ENCODE measurements around the gene PAX8.
A peak's percentile ranks its signal among the peaks of the same experiment; 100 is the strongest.

PAX8 gene

DNA sequence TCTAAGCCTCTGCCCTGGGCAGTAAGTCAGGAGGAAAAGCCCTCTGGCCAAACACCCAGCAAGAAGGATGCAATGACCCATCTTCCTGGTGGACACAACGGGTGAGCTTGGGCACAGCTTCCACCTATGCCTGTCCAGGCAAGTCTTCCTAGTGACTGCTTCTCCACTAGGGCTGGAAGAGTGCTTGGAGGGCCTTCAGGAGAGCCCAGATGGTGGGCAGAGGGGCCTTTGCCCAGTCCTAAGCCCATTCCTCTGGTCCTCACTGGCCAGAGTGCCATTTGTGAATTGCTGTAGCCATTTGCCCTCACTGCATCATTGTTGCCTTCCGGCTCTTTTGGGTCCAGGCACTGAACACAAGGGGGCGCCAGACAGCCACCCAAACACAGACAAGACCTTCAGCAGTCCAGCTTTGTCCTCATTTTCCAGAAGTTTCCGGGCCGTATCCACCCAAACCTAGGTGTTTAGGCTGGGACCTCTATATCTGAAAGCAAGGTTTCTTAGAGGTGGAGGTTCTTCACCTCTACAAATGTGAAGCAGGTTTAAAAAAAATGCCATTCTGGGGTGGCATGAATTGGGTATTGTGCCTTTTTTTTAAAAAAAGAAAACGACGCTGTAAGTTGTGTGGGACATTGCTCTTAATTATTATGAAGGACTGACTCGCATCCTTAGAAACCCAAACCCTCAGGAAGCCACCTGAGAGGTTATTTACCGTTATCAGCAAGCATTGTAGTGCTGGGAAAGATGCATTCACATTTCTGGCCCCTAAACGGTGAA lies 29.5 kb downstream of the PAX8 start:
- no peak for TF ChIP-seq TAF1 (IDR thresholded peaks at IDR 0.05; ENCODE audit: low read depth)
- peak; percentile 72 for TF ChIP-seq RAD21 (IDR thresholded peaks at IDR 0.05; ENCODE audit: low read depth)
- TF ChIP-seq ZBTB7A (IDR thresholded peaks at IDR 0.05; ENCODE audit: low read depth): no peak
- TF ChIP-seq FOXM1 (IDR thresholded peaks at IDR 0.05; ENCODE audit: borderline replicate concordance, low read depth): no peak

GRCh38 chr2:113246606-113247005 lies 32.1 kb downstream of the PAX8 start:
- no peak for TF ChIP-seq TCF12 (IDR thresholded peaks at IDR 0.05; ENCODE audit: low read depth)
- no peak for TF ChIP-seq RAD21 (IDR thresholded peaks at IDR 0.05; ENCODE audit: low read depth)
- no peak for TF ChIP-seq CEBPB (IDR thresholded peaks at IDR 0.05)
- no peak for TF ChIP-seq CREB1 (IDR thresholded peaks at IDR 0.05; ENCODE audit: low read depth)
- TF ChIP-seq FOXM1 (IDR thresholded peaks at IDR 0.05; ENCODE audit: borderline replicate concordance, low read depth): no peak
- no peak for TF ChIP-seq NFIC (IDR thresholded peaks at IDR 0.05)
- no peak for TF ChIP-seq TEAD4 (IDR thresholded peaks at IDR 0.05)
- TF ChIP-seq, protein P1, sequence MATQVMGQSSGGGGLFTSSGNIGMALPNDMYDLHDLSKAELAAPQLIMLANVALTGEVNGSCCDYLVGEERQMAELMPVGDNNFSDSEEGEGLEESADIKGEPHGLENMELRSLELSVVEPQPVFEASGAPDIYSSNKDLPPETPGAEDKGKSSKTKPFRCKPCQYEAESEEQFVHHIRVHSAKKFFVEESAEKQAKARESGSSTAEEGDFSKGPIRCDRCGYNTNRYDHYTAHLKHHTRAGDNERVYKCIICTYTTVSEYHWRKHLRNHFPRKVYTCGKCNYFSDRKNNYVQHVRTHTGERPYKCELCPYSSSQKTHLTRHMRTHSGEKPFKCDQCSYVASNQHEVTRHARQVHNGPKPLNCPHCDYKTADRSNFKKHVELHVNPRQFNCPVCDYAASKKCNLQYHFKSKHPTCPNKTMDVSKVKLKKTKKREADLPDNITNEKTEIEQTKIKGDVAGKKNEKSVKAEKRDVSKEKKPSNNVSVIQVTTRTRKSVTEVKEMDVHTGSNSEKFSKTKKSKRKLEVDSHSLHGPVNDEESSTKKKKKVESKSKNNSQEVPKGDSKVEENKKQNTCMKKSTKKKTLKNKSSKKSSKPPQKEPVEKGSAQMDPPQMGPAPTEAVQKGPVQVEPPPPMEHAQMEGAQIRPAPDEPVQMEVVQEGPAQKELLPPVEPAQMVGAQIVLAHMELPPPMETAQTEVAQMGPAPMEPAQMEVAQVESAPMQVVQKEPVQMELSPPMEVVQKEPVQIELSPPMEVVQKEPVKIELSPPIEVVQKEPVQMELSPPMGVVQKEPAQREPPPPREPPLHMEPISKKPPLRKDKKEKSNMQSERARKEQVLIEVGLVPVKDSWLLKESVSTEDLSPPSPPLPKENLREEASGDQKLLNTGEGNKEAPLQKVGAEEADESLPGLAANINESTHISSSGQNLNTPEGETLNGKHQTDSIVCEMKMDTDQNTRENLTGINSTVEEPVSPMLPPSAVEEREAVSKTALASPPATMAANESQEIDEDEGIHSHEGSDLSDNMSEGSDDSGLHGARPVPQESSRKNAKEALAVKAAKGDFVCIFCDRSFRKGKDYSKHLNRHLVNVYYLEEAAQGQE (IDR thresholded peaks at IDR 0.05; ENCODE audit: low read depth): no peak
- TF ChIP-seq MAX (IDR thresholded peaks at IDR 0.05): no peak
- TF ChIP-seq USF1 (IDR thresholded peaks at IDR 0.05): no peak
- no peak for TF ChIP-seq YY1 (IDR thresholded peaks at IDR 0.05; ENCODE audit: low read depth)
- no peak for TF ChIP-seq ZBTB7A (IDR thresholded peaks at IDR 0.05; ENCODE audit: low read depth)
- no peak for TF ChIP-seq TAF1 (IDR thresholded peaks at IDR 0.05; ENCODE audit: low read depth)
- TF ChIP-seq EP300 (IDR thresholded peaks at IDR 0.05; ENCODE audit: borderline replicate concordance): no peak
- no peak for TF ChIP-seq EGR1 (IDR thresholded peaks at IDR 0.05)

DNA sequence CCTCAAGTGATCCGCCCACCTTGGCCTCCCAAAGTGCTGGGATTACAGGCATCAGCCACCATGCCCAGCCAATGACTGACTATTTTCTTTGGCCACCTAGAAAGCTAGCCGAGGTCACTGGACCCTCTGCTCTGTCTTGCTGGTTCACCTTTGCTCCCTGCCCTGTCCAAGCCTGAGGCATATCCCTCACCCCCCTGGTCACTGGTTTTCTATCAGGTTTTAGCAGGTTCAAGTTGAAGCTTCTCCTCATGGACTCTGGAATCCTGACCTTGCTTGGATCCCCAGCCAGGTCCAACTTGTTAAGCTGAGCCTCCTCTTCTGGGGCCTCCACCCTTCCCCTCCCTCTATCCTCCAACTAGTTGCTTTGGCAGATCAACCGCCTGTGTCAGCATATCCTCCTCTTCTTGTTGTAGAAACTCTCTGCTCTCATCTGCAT lies 33.4 kb downstream of the PAX8 start:
- TF ChIP-seq EGR1 (IDR thresholded peaks at IDR 0.05): no peak
- TF ChIP-seq CEBPB (IDR thresholded peaks at IDR 0.05): no peak
- no peak for TF ChIP-seq MAX (IDR thresholded peaks at IDR 0.05)
- no peak for TF ChIP-seq TAF1 (IDR thresholded peaks at IDR 0.05; ENCODE audit: low read depth)
- no peak for TF ChIP-seq EP300 (IDR thresholded peaks at IDR 0.05; ENCODE audit: borderline replicate concordance)
- no peak for TF ChIP-seq RAD21 (IDR thresholded peaks at IDR 0.05; ENCODE audit: low read depth)
- TF ChIP-seq, protein P1 (IDR thresholded peaks at IDR 0.05; ENCODE audit: low read depth): no peak
- TF ChIP-seq USF1 (IDR thresholded peaks at IDR 0.05): no peak
- no peak for TF ChIP-seq TEAD4 (IDR thresholded peaks at IDR 0.05)
- no peak for TF ChIP-seq NFIC (IDR thresholded peaks at IDR 0.05)
- TF ChIP-seq FOXM1 (IDR thresholded peaks at IDR 0.05; ENCODE audit: borderline replicate concordance, low read depth): no peak
- no peak for TF ChIP-seq CREB1 (IDR thresholded peaks at IDR 0.05; ENCODE audit: low read depth)
- no peak for TF ChIP-seq ZBTB7A (IDR thresholded peaks at IDR 0.05; ENCODE audit: low read depth)
- TF ChIP-seq TCF12 (IDR thresholded peaks at IDR 0.05; ENCODE audit: low read depth): no peak
- TF ChIP-seq YY1 (IDR thresholded peaks at IDR 0.05; ENCODE audit: low read depth): no peak

DNA sequence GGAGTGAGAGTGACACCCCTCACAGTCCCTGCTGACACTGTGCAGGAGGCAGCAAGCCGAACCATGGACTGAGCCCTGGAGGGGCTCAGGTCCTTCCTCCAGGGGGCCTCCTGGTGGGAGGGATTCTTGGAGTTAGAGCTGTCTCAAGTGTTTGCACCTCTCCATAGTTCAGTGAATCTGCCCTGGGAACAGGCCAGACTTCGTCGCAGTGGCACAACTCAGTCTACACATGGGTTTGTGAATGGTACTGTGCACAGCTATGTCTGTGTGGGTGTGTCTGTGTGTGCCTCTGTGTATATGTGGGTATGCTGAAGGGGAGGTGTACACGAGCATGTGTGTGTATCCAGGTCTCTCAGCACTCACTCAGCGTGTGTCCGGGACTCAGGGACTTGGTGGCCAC lies 36.4 kb downstream of the PAX8 start:
- no peak for TF ChIP-seq YY1 (IDR thresholded peaks at IDR 0.05; ENCODE audit: low read depth)
- TF ChIP-seq EP300 (IDR thresholded peaks at IDR 0.05; ENCODE audit: borderline replicate concordance): no peak
- TF ChIP-seq, protein P1 (IDR thresholded peaks at IDR 0.05; ENCODE audit: low read depth): no peak
- TF ChIP-seq CEBPB (IDR thresholded peaks at IDR 0.05): no peak
- TF ChIP-seq TEAD4 (IDR thresholded peaks at IDR 0.05): no peak
- no peak for TF ChIP-seq FOXM1 (IDR thresholded peaks at IDR 0.05; ENCODE audit: borderline replicate concordance, low read depth)
- no peak for TF ChIP-seq MAX (IDR thresholded peaks at IDR 0.05)
- no peak for TF ChIP-seq RAD21 (IDR thresholded peaks at IDR 0.05; ENCODE audit: low read depth)
- TF ChIP-seq NFIC (IDR thresholded peaks at IDR 0.05): no peak
- no peak for TF ChIP-seq ZBTB7A (IDR thresholded peaks at IDR 0.05; ENCODE audit: low read depth)
- no peak for TF ChIP-seq CREB1 (IDR thresholded peaks at IDR 0.05; ENCODE audit: low read depth)
